SK-MEL-5 (cell line): ENCODE measurements around the gene AGRN. TPM values are rescaled to one million over a fixed set of nuclear protein-coding genes. Genes with fewer than 3 reads are reported as not detected.

ENCODE experiments used
- small RNA-seq, 2 experiments: library from RNA; depleted of rRNA; stranded (forward); fragments of <200 nt; gene quantifications; one replicate each; pipeline ENCODE3, GENCODE V24; 2014
- total RNA-seq: library from RNA; depleted of rRNA; stranded (reverse); fragments of >200 nt; shearing (Covaris generic); gene quantifications from 2 replicates; pipeline ENCODE4 v1.2.3, GENCODE V29; 2014; rRNA removed

The AGRN gene
- total RNA-seq, 1 experiment from 2014 or later: 21.3 TPM

Small RNA genes lying within 50 kb of the gene (small RNA-seq; reads per million reads assigned to genes)
- 0 reads per million in 2 experiments for gene AL645608.3

Other genes with a start within 250 kb of the AGRN start
- not detected in 2 replicates for gene SAMD11, start 96.2 kb upstream of the AGRN start, total RNA-seq
- 117 and 123 TPM in 2 replicates for gene NOC2L, start 60.9 kb upstream of the AGRN start, total RNA-seq
- 5.3 and 6.3 TPM in 2 replicates for gene KLHL17, start 59.5 kb upstream of the AGRN start, total RNA-seq
- gene PLEKHN1, start 53.6 kb upstream of the AGRN start, total RNA-seq: 0.03 and 0.11 TPM in 2 replicates
- 0.85 and 1.3 TPM in 2 replicates for gene PERM1, start 38.0 kb upstream of the AGRN start, total RNA-seq
- gene HES4, start 20.0 kb upstream of the AGRN start, total RNA-seq: 4.8 and 8.4 TPM in 2 replicates
- 3.1 and 6.2 TPM in 2 replicates for gene ISG15, start 6.6 kb upstream of the AGRN start, total RNA-seq
- gene RNF223, start 54.2 kb downstream of the AGRN start, total RNA-seq: not detected in 2 replicates
- gene C1orf159, start 96.0 kb downstream of the AGRN start, total RNA-seq: 9.4 and 10.0 TPM in 2 replicates
- not detected in 2 replicates for gene TTLL10, start 153.8 kb downstream of the AGRN start, total RNA-seq
- gene TNFRSF18, start 186.5 kb downstream of the AGRN start, total RNA-seq: not detected in 2 replicates
- gene TNFRSF4, start 194.0 kb downstream of the AGRN start, total RNA-seq: not detected in 2 replicates
- 94.2 and 97.3 TPM in 2 replicates for gene SDF4, start 211.9 kb downstream of the AGRN start, total RNA-seq
- gene B3GALT6, start 212.1 kb downstream of the AGRN start, total RNA-seq: 25.9 and 29.0 TPM in 2 replicates
- not detected in 2 replicates for gene C1QTNF12, start 226.6 kb downstream of the AGRN start, total RNA-seq